H9 (cell line): ENCODE data around the gene PRKD3. TPM values are rescaled to one million over a fixed set of nuclear protein-coding genes. Genes with fewer than 3 reads are reported as not detected.

Source experiments
- DNase-seq: peaks from one replicate; pipeline ENCODE4 v3.0.0-alpha.2; 2017
- H2AFZ ChIP-seq: one replicate; pipeline ENCODE4 v1.6.1; 2013; ENCODE audit warnings: mild to moderate bottlenecking, low read length, control low read depth, moderate library complexity
- H2AK5ac ChIP-seq: 2 replicates; pipeline ENCODE4 v1.6.1; 2013; ENCODE audit warnings: low read length, control low read depth, mixed read lengths; ENCODE audit not compliant: insufficient read length
- H2BK120ac ChIP-seq: one replicate; pipeline ENCODE4 v1.6.1; 2013; ENCODE audit warnings: low read depth, mild to moderate bottlenecking, low read length, control low read depth, inconsistent platforms; ENCODE audit not compliant: poor library complexity, severe bottlenecking
- H2BK12ac ChIP-seq: 2 replicates; pipeline ENCODE4 v1.6.1; 2013; ENCODE audit warnings: low read length, control low read depth, mixed read lengths, low read depth; ENCODE audit not compliant: insufficient read length
- H2BK15ac ChIP-seq: 2 replicates; pipeline ENCODE4 v1.6.1; 2013; ENCODE audit warnings: low read depth, low read length, control low read depth
- H2BK20ac ChIP-seq: one replicate; pipeline ENCODE4 v1.6.1; 2013; ENCODE audit warnings: low read depth, mild to moderate bottlenecking, low read length, control low read depth, inconsistent platforms; ENCODE audit not compliant: poor library complexity, severe bottlenecking
- H2BK5ac ChIP-seq: 2 replicates; pipeline ENCODE4 v1.6.1; 2013; ENCODE audit warnings: low read length, control low read depth, mixed read lengths; ENCODE audit not compliant: insufficient read length
- H3K14ac ChIP-seq: 2 replicates; pipeline ENCODE4 v1.6.1; 2013; ENCODE audit warnings: low read length, control low read depth; ENCODE audit not compliant: insufficient read depth
- H3K18ac ChIP-seq: 2 replicates; pipeline ENCODE4 v1.6.1; 2013; ENCODE audit warnings: low read depth, mild to moderate bottlenecking, mixed read lengths, low read length, control low read depth; ENCODE audit not compliant: insufficient read length
- H3K23ac ChIP-seq: 2 replicates; pipeline ENCODE4 v1.6.1; 2013; ENCODE audit warnings: low read length, control low read depth, mixed read lengths, low read depth; ENCODE audit not compliant: insufficient read length
- H3K23me2 ChIP-seq: 2 replicates; pipeline ENCODE4 v1.6.1; 2013; ENCODE audit warnings: low read depth, mild to moderate bottlenecking, mixed read lengths, low read length, control low read depth; ENCODE audit not compliant: insufficient read length, poor library complexity, severe bottlenecking
- H3K27ac ChIP-seq: 2 replicates; pipeline ENCODE4 v1.5.1; 2013; ENCODE audit warnings: low read length, control low read depth, mixed read lengths, low read depth; ENCODE audit not compliant: insufficient read length
- H3K27me3 ChIP-seq: 2 replicates; pipeline ENCODE4 v1.6.1; 2013; ENCODE audit warnings: low read length, control low read depth, inconsistent platforms; ENCODE audit not compliant: insufficient read depth
- H3K4ac ChIP-seq: 2 replicates; pipeline ENCODE4 v1.6.1; 2013; ENCODE audit warnings: low read depth, mild to moderate bottlenecking, control low read depth, inconsistent platforms, low read length, moderate library complexity
- H3K4me1 ChIP-seq: 2 replicates; pipeline ENCODE4 v1.6.1; 2013; ENCODE audit warnings: low read length, control low read depth, inconsistent platforms; ENCODE audit not compliant: insufficient read depth
- H3K4me2 ChIP-seq: 2 replicates; pipeline ENCODE4 v1.6.1; 2013; ENCODE audit warnings: low read length, control low read depth, mixed read lengths; ENCODE audit not compliant: insufficient read length, insufficient read depth
- H3K56ac ChIP-seq: 2 replicates; pipeline ENCODE4 v1.6.1; 2013; ENCODE audit warnings: low read depth, mild to moderate bottlenecking, mixed read lengths, low read length, control low read depth; ENCODE audit not compliant: insufficient read length
- H3K79me1 ChIP-seq: 2 replicates; pipeline ENCODE4 v1.6.1; 2013; ENCODE audit warnings: low read depth, mild to moderate bottlenecking, moderate library complexity, low read length, control low read depth, inconsistent platforms; ENCODE audit not compliant: insufficient read depth, poor library complexity, severe bottlenecking
- H3K79me2 ChIP-seq: 2 replicates; pipeline ENCODE4 v1.6.1; 2013; ENCODE audit warnings: low read length, control low read depth, inconsistent platforms; ENCODE audit not compliant: insufficient read depth
- H3K9ac ChIP-seq: 2 replicates; pipeline ENCODE4 v1.6.1; 2013; ENCODE audit warnings: low read length, control low read depth, mixed read lengths; ENCODE audit not compliant: insufficient read length; ENCODE audit errors: extremely low read depth
- H3K9me3 ChIP-seq: one replicate; pipeline ENCODE4 v1.6.1; 2013; ENCODE audit warnings: low read depth, low read length, inconsistent platforms; ENCODE audit not compliant: control insufficient read depth
- H3T11ph ChIP-seq: one replicate; pipeline ENCODE4 v1.6.1; 2013; ENCODE audit warnings: mild to moderate bottlenecking, low read length, control low read depth, inconsistent platforms
- H4K20me1 ChIP-seq: one replicate; pipeline ENCODE4 v1.6.1; 2013; ENCODE audit not compliant: control insufficient read depth, insufficient read length, insufficient read depth
- H4K5ac ChIP-seq: 2 replicates; pipeline ENCODE4 v1.6.1; 2013; ENCODE audit warnings: low read depth, mild to moderate bottlenecking, mixed read lengths, low read length, control low read depth; ENCODE audit not compliant: insufficient read length
- H4K8ac ChIP-seq: replicated peaks from 2 replicates; pipeline ENCODE4 v1.6.1; 2013; ENCODE audit warnings: low read length, control low read depth, mixed read lengths, low read depth; ENCODE audit not compliant: insufficient read length
- H4K91ac ChIP-seq: 2 replicates; pipeline ENCODE4 v1.6.1; 2013; ENCODE audit warnings: low read depth, mild to moderate bottlenecking, moderate library complexity, mixed read lengths, low read length, control low read depth; ENCODE audit not compliant: insufficient read length
- H3K27ac Mint-ChIP-seq, 3 experiments: 2 replicates in 2 of 3; 3 replicates in 1 of 3; pipeline ENCODE4 v1.8.0; 2020 to 2021; ENCODE audit warnings: mixed read lengths in 3 of 3, mild to moderate bottlenecking in 1 of 3, moderate library complexity in 1 of 3
- H3K27me3 Mint-ChIP-seq: 2 replicates; pipeline ENCODE4 v1.8.0; 2021; ENCODE audit warnings: low read depth, mild to moderate bottlenecking, moderate library complexity, mixed read lengths
- H3K36me3 Mint-ChIP-seq, 3 experiments: 2 replicates in 2 of 3; 3 replicates in 1 of 3; pipeline ENCODE4 v1.8.0; 2020 to 2021; ENCODE audit warnings: low read depth in 3 of 3, mixed read lengths in 3 of 3; ENCODE audit not compliant: insufficient read depth in 1 of 3
- H3K4me1 Mint-ChIP-seq, 2 experiments: 2 replicates each; pipeline ENCODE4 v1.8.0; 2020; ENCODE audit warnings: mixed read lengths in 2 of 2
- H3K4me3 Mint-ChIP-seq, 2 experiments: 2 replicates in 1 of 2; 3 replicates in 1 of 2; pipeline ENCODE4 v1.8.0; 2020 to 2021; ENCODE audit warnings: mild to moderate bottlenecking in 2 of 2, mixed read lengths in 2 of 2, moderate library complexity in 1 of 2
- H3K9me3 Mint-ChIP-seq, 2 experiments: 2 replicates in 1 of 2; 3 replicates in 1 of 2; pipeline ENCODE4 v1.8.0; 2020; ENCODE audit warnings: mild to moderate bottlenecking in 2 of 2, mixed read lengths in 2 of 2, moderate library complexity in 1 of 2
- WGBS: extraction: QIAGEN DNeasy Blood & Tissue Kit; methylation state at CpG from one replicate; pipeline ENCODE4 v1.1.7; 2013; ENCODE audit warnings: missing lambda C conversion rate, low lambda C conversion rate, mixed read lengths; ENCODE audit not compliant: insufficient read length; ENCODE audit errors: extremely low coverage; 5-methylcytosine and 5-hydroxymethylcytosine counted together
- total RNA-seq: library from RNA; stranded (reverse); gene quantifications from 2 replicates; pipeline ENCODE4 v1.2.1, GENCODE V29; 2021
- TF ChIP-seq, protein P1 (sequence below): fragments of 200-600 bp; sonication (generic); conservative IDR thresholded peaks from 3 replicates; pipeline ENCODE4 v1.8.0; 2021; ENCODE audit warnings: antibody characterized with exemption, mild to moderate bottlenecking

The PRKD3 gene
- total RNA-seq, 1 experiment from 2014 or later = 63.3 TPM

DNA sequence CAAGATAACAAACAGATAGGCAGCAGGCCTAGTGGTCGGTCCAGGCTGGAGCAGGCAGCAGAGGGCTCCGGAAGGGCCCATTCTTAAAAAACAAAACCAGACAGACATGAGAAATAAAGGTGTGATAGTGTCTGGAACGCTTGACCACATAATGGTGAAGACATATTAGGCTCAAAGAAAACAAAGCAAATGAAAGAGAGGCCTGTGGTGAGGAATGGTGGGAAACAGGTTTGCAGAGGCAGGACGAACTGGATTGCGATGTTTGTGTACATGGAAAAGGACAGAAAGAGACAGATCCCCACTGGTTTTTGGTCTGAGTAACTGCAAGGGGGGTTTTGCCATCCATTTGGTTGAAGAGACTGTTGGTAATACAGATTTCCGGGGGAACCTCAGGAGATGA lies 39.7 kb upstream of the PRKD3 start:
- H3K4me1 Mint-ChIP-seq = no peaks in the 10 kb centered on the region
- Histone ChIP-seq H4K8ac (no peak overlapping the region), H3K27ac (no peak overlapping the region), H3K27me3 (no peaks in the 10 kb centered on the region), H4K20me1 (no peaks in the 10 kb centered on the region), H3K9ac (no peak overlapping the region), H3K9me3 (no peaks in the 10 kb centered on the region), H2AFZ (no peak overlapping the region), H3K23ac (no peak overlapping the region), H4K91ac (no peak overlapping the region), H3K18ac (no peak overlapping the region), H2AK5ac (no peak overlapping the region), H3K4ac (no peak overlapping the region), H3T11ph (no peak overlapping the region), H3K56ac (no peak overlapping the region), H2BK12ac (no peak overlapping the region), H3K4me2 (no peak overlapping the region), H4K5ac (no peak overlapping the region), H2BK15ac (no peak overlapping the region), H3K79me2 (no peaks in the 10 kb centered on the region), H2BK20ac (no peak overlapping the region), H2BK120ac (no peak overlapping the region), H3K23me2 (no peaks in the 10 kb centered on the region), H2BK5ac (no peak overlapping the region), H3K14ac (no peak overlapping the region), H3K79me1 (no peaks in the 10 kb centered on the region), H3K4me1 (no peaks in the 10 kb centered on the region; the same call in 1 of the 2 replicates)
- TF ChIP-seq, protein P1, sequence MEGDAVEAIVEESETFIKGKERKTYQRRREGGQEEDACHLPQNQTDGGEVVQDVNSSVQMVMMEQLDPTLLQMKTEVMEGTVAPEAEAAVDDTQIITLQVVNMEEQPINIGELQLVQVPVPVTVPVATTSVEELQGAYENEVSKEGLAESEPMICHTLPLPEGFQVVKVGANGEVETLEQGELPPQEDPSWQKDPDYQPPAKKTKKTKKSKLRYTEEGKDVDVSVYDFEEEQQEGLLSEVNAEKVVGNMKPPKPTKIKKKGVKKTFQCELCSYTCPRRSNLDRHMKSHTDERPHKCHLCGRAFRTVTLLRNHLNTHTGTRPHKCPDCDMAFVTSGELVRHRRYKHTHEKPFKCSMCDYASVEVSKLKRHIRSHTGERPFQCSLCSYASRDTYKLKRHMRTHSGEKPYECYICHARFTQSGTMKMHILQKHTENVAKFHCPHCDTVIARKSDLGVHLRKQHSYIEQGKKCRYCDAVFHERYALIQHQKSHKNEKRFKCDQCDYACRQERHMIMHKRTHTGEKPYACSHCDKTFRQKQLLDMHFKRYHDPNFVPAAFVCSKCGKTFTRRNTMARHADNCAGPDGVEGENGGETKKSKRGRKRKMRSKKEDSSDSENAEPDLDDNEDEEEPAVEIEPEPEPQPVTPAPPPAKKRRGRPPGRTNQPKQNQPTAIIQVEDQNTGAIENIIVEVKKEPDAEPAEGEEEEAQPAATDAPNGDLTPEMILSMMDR = no peak
- H3K4me3 Mint-ChIP-seq = no peak overlapping the region
- no CpG with 5 or more reads among the region's 6 CpGs for WGBS
- H3K9me3 Mint-ChIP-seq = no peaks in the 10 kb centered on the region
- no peaks in the 10 kb centered on the region for H3K27me3 Mint-ChIP-seq
- no peaks in the 10 kb centered on the region for H3K36me3 Mint-ChIP-seq
- DNase-seq = no peak
- H3K27ac Mint-ChIP-seq = no peak overlapping the region
